Measurements from ENCODE around the gene TRMT2B.
"Not testable (repeated sequence)": the region's sequence is repeated elsewhere in the genome, so short reads cannot be mapped to it uniquely, and the experiment has no call there.

The TRMT2B gene, protein sequence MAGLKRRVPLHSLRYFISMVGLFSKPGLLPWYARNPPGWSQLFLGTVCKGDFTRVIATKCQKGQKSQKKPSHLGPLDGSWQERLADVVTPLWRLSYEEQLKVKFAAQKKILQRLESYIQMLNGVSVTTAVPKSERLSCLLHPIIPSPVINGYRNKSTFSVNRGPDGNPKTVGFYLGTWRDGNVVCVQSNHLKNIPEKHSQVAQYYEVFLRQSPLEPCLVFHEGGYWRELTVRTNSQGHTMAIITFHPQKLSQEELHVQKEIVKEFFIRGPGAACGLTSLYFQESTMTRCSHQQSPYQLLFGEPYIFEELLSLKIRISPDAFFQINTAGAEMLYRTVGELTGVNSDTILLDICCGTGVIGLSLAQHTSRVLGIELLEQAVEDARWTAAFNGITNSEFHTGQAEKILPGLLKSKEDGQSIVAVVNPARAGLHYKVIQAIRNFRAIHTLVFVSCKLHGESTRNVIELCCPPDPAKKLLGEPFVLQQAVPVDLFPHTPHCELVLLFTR

DNA sequence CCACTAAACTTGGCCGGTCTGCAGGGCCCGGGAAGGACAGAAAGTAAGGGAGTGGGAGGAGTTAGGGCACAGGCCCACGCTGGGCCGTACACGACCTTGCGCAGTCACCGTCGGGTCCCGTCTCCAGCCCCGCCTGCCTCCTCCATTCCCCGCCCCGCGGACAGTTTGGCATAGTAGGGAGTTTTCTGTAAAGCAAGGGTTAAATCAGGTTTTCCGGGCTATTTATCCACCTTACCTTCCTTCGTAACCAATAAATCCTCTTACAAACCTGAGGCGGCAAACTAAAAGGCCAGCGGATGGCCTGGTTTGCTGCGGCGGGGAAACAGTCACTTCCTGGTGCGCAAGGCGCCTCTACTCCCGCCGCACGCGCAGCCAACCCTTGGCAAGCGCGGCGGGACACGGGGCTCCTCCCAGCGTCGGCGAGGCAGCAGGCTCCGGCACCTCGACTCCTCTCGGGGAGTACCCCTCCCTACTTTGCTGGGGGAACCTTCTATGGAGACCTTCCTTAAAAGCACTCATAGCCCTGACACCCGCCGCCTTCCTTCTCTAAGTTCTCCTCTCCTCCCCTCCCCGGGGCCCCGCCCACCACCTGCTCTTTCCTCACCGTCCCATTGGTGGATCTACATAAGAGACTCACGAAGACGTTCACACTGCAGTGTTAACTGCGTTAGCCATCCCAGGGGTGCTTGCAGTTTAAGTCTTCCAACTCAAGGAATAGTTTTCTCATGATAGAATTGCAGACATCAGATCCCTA is at the start of gene TRMT2B:
Gene TRMT2B, minus strand, starts transcription at position 563 of the 754 bp plus-strand sequence. CDS start 9,822 bp downstream, outside the sequence.
- peak; percentile 71 for DNase-seq

DNA sequence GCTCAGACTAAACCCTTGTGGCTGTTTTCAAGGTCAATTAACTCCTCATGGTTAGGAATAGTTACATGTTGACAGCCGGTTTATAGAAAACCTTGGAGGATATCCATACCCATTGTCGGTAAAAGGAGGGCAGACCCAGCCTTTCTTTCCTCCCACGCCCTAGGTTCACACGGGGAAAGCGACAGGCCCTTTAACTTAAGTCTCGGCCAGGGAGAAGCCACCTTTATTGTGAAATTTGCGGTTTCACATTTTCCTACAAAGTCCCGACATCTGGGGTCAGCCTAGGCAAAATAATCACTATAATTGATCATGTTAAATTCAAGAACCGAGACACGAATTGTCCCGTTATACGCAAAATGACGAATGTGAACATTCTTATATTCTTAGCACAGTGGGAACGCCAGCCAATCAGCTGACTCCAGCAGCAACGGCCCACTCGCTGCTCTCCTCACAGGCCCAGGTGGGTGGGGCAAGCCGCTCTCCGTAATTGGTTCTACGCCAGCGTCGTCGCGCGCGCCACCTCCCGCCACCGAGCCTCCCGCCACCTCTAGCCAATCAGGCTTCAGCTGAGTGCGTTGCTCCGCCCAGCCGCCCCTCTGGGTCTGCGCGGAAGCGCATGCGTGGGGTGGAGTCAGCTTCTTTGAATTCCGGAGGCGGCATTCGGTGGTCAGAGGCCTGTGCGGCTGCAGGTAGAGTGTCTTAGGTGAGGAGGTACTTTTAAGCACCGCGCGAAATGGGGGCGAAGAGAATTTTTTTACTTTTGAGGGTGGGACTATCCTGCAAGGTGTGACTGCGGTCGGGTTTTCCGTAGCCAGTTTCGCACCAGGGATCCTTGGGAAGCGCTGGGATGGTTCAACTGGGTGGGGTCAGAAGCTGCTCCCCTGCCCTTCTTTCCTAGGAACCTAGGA is 45.9 kb upstream of the TRMT2B start, which contains the start of gene CENPI:
Gene CENPI, plus strand, starts transcription at position 659 of the 908 bp plus-strand sequence. CDS start 2,867 bp downstream, outside the sequence.
- DNase-seq = peak; percentile 32

DNA sequence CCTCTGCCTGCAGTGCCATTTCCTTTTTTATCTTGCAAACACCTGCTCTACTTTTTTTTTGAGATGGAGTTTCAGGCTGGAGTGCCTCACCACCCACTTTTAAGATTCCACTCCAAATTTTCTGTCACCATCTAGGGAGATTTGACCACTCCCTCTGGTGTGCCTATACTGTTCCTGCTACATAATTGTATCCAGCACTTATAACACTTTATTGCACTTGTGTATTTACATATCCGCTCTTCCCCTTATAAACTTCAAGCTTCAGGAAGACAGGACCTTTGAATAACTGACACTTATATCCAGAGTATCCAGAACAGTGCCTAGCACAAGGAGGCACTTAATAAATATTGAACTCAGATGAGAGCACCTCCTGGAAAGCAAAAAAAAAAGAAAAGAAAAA is 39.9 kb upstream of the TRMT2B start:
- DNase-seq = no peak

DNA sequence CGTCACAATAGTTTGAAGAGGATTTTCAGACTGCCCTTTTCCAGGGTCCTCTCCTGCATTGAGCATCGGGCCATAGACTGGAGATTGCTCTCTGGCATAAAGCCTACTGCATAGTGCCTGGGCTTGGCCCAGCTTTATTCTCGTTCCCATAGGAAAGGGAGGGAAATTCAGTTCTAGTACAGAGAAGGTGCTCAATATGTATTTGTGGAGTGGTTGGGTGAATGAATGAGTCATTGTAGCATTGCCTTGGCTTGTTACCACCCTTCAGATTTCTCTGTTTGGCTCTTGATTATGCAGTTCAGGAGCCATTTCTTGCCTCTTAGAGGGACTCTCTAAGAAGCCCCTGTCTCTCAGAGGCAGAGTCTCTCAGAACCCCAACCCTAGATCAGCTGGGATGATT is 29.3 kb upstream of the TRMT2B start:
- no peak for DNase-seq

DNA sequence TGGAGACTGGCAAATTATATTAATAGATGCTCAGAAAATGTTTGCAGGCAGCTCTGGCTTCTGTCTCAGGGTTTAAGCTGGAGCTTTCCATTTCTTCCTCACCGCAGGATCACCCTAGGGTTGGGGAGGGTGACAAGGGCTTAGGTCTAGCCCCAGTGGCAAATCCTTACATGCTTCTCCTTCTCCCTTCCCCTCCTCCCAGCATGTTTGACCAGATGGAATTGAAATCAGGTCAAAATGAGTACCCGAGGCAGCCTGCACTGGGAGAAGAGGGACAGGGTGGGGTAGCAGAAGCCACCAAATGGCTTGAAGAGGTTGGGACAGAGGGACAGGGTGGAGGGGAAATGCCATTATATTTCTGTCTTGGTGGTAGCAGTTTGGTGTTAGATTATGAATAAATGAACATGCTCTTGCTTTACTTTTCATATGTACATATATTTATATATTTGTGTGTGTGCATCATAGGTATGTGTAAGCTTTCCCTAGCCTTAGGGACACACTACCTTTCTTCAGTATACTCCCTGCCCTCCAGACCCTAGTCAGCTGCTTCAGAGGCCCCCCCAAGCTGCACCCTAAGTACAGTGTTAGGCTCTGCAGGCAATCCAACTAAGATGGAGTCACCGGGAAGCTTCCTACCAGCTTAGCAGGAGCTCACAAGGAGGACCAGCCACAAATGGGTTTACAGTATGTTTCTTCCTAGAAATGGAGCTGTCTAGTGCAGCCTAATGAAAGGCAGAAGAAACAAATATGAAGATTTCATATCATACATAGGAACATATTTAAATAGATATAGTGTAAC is 28.6 kb upstream of the TRMT2B start:
- no peak for DNase-seq

DNA sequence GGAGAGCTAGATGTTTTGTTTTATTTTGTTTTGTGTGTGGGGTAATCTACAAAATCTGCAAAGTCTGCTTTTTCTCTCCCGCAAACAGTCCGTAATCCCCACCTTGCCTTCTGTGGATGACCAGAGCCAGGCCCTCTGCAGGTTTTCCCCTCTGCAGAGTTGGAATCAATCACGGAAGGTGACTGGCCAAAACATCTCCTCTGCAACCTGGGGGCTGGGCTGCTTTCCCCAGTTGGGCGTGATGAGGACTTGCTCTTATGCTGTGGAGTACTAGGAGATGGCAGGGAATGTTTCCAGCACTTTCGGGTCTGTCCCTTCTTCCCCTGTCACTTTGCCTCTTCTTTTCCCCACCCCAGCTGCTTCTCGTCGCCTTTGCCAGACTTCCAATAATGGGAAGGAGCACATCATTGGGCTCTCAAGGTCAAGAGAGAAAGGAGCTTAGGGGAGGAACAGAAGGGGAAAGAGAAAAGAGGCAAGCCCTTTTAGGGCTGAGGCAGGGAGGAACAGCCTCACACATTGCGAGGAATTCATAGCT is 27.9 kb upstream of the TRMT2B start:
- no peak for DNase-seq

DNA sequence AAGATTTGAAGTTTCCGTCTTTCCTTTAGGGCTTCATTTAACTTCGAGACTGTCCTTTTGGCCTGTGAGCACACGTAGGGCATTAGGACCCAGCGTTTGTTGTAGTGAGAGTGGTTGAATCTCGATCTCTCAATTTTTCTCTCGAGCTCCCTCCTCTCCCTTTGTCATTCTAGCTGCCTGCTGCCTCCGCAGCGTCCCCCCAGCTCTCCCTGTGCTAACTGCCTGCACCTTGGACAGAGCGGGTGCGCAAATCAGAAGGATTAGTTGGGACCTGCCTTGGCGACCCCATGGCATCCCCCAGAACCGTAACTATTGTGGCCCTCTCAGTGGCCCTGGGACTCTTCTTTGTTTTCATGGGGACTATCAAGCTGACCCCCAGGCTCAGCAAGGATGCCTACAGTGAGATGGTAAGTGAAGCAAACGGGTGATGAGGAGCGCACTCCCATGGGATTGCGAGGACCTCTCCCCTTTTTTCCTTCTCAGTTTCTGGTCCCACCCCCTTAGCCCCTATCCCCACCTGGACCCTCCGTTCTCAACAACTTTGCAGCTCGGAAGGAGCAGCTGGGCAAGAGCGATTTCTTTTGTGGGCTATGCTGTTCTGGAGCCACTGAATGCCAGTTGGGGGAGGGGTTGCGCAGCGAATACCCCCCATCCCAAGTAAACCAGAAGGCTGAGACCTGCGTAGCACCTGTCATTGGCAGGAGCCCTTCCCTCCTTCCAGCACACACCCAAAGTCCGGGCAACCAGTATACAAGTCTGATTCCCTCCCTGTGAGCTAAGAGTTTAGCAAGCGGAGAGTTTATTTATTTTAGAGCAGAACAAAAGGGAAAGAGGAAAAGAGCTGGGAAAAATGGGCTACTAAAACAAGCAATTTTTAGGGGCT is 27.0 kb upstream of the TRMT2B start, which contains the start of gene TMEM35A:
Gene TMEM35A, plus strand, starts transcription at position 164 of the 883 bp plus-strand sequence. Its CDS starts 124 bp downstream, at position 288.
- DNase-seq = no peak

DNA sequence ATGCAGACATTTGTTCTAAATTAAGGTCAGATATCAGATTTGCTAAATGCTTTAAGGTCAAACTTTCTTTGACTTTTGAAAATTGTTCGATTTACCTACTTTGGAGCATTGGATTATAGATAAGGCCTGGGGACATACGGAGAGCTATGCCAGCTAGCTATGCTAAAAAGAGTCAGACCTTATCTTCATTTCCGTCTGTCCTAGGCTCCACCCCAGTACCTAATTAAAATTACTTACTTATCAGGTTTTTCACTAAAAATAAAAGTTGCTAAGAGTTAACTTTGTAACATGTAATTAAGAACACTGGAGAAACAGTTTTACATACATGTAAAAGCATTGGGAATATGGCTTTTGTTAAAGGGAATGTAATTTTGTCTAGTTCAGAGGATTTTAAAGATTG is 19.7 kb upstream of the TRMT2B start:
- no peak for DNase-seq

DNA sequence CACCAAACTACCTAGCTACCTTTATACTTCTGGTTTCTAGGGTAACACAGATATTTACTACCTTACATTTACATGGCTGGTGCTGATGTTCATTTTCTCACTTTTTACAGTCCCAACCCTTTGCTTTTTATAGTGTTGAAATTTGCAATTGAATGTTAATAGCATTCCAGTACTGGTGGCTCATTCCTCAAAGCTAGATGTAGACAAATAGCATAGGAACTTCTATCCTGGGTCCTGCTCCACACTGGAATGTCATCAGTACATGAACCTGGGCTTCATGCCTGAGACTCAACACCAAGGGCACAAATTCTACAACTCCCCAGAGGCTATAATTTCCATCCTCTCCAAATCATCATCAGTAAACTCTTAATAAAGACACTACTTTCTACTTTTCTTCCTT is 10.3 kb upstream of the TRMT2B start:
- no peak for DNase-seq

DNA sequence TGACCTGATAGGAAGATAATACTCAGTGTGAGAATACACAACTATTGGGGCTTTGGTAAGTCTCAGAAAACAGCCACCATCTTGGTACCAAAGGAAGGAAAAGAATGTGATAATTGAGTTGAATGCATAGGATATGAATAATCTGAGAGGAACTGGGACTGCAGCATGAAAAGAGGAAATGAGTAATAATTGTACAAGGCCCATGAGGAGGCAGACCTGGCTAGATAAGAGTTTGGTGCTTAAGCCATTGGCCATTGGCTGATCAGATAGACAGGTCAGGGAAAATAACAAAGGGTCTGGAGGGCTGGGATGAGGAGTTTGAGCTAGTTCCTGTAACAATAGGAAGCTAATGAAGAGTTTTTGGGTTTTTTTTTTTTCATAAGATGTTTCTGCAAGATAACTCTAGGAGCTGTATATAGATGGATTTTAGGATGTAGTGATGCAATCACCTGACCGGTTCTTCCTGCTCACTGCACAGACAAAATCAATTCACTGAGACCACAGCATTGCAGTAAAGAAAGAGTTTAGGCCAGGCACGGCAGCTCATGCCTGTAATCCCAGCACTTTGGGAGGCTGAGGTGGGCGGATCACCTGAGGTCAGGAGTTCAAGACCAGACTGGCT is 5.3 kb upstream of the TRMT2B start:
- peak; percentile 38 for DNase-seq

DNA sequence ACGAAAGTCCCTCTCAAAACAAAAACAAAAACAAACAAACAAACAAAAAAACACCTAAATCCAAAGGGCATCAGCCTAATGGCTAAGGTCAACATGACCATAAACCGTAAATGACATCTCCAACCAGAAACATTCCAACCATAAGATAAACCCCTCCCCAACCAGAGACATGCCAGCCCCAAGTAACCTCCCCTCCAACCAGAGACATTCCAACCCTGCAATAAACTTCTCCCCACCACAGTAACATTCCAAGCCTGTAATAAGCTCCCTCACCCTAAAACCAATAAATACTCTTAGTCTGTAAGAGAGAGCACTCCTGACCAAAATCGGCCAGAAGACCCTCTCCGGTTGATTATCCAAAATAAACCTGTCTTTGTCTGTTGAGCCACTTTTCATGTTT is 4.6 kb upstream of the TRMT2B start:
- DNase-seq = not testable (repeated sequence)

DNA sequence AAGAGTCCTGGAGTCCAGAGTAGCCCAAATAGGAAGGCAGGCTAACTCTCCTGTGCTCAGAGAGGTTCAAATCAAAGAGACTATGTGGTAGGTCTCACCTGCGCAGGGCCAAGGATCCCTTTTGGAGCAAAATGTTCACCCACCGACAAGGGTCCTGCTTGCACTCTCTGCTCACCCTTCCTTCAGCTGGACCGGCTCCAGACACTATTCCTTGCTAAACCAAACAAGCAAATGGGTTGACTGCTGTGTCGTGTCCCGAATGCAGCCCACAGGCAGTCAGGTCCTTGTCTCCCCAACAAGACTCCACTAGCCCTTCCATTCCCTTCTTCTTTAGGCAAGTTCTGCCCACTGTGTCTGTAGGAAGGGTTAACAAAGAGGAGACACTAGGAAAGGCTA is 760 bp downstream of the TRMT2B start:
- DNase-seq = no peak

DNA sequence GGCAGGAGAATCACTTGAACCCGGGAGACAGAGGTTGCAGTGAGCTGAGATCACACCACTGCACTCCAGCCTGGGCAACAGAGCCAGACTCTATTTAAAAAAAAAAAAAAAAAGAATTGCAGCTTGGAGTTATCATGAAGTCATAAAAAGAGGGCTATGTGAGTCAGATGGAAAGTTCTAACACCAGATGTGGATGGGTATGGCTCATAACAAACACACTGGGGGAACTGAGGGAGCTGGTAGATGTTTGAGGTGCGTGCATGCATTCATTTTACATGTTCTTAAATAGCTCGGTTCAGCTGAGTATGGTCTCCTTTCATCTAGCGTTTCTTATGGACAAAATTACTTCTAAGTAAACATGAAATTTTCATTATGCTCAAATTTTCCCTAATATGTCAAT is 11.7 kb downstream of the TRMT2B start:
- no peak for DNase-seq

DNA sequence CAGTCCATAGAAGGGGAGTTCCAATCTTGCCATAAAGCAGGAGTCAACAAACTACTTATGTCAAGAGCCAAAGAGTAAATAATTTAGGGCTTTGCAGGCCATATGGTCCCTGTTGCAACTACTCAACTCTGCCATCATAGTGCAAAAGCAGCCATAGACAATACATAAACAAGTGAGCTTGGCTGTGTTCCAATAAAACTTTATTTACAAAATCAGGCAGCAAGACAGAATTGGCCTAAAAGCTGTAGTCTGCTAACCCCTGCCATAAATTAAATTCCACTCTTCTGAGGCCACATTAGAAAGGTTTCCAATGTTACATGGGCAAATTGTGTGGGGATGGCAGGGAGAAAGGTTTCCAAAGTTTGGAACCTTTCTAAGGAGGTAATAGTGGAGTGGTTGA is 14.7 kb downstream of the TRMT2B start:
- DNase-seq = no peak

DNA sequence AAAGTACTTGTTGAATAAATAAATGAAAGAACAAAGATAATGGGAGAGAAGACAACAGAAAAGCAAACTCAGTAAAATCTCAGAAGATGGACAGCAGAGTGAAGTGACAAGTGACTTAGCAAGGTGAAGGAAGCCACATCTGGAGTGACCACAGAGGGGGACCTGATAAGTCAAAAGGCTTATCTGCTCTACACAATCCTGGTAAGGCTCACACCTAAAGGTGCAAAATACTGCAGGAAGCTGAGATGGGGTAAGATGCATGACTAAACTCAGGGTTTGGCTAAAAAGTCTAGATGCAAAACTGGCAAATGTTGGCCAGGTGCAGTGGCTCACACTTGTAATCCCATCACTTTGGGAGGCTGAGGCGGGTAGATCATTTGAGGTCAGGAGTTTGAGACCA is 22.2 kb downstream of the TRMT2B start:
- no peak for DNase-seq

DNA sequence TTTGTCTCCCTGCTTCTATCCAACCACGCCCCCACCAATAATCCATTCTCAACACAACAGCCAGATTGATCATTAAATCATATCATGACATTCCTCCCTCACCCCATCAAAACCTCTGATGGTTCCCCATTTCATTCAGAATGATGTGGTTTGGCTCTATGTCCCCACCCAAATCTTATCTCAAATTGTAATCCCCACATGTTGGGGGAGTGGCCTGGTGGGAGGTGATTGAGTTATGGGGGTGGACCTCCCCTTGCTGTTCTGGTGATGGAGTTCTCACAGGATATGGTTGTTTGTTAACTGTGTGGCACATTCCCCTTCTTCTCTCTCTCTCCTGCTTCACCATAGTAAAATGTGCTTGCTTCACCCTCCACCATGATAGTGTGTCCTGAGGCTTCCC is 23.3 kb downstream of the TRMT2B start:
- DNase-seq = no peak

DNA sequence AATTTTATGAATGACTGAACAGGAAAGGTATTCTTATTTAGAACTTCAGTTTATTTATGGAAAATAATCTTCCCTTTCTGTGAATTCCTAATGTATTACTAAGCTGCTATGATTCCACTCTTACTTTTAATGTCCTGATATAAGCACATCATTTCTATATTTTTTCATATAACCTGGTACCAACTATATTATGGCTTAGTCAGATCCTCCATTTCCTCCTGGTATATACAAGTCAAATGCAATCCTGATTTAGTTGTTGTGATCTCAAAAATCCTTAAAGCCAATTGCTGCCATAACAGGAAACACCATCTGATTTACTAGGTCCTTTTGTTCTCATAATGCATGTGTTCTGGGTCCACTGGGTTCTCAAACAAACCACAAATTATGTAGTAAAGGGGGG is 26.8 kb downstream of the TRMT2B start:
- no peak for DNase-seq

DNA sequence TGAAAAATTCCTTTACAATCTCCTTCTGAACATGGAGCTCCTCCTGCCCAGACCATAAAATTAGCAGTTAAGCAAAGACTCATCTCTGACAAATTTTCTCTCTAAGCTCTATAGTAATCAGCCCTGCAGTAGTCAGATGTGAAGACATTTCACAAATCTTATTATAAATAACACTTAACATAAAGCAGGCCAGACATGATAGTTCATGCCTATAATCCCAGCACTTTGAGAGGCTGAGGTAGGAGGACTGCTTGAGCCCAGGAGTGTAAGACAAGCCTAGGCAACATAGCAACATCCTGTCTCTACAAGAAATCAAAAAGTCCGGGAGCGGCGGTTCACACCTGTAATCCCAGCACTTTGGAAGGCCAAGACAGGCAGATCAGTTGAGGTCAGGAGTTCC is 29.9 kb downstream of the TRMT2B start:
- no peak for DNase-seq

DNA sequence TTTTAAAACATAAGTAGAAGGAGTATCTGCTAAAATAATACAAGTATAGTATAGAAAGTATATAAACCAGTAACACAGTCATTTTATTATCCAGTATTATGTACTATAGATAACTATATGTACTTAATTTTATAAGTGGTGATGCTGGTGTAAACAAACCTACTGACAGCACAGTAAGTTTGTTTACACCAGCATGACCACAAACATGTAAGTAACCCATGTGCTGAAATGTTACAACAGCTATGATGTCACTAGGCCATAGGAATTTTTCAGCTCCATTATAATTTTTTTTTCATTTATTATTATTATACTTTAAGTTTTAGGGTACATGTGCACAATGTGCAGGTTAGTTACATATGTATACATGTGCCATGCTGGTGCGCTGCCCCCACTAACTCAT is 39.9 kb downstream of the TRMT2B start:
- DNase-seq = not testable (repeated sequence)

DNA sequence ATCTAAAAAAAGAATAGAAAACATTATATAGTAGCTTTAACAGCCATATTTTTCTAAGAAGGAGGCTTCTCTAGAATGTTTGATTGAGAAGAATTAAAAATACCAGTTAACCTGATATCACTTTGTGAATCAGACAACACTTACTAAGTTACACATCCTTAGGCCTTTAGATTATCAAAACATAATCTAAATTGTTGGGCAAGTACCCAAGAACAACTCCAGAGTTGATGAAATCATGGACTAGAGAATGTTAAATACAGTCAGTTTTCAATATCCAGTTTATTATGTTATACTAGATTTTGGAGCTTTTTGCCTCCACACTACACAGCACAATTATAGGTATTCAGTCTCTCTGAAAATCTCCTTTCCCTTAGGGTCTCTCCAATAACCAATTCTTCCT is 42.8 kb downstream of the TRMT2B start:
- no peak for DNase-seq
